ENCODE results near the gene LILRB4.
"Not testable (repeated sequence)": the region's sequence is repeated elsewhere in the genome, so short reads cannot be mapped to it uniquely, and the experiment has no call there.

LILRB4 gene

DNA sequence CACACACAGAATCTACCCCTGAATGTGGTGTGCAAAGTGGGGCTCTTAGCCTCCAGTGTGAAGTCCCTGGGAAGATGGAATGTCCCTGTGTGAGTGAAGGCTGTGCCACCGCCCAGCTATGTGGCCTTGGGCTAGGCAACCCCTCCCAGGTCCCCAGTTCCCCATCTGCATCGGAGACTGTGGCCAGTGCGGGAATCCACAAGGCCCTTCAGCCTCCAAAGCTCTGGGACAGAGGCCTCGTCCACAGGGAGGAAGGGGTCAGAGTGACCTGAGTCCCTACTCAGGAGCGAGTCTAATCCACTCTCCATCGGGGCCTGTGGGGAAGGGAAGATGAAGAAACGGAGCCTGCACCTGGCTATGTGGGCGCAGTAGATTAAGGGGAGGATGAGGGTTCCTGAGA lies 42.1 kb downstream of the LILRB4 start:
- TF ChIP-seq, protein P1, sequence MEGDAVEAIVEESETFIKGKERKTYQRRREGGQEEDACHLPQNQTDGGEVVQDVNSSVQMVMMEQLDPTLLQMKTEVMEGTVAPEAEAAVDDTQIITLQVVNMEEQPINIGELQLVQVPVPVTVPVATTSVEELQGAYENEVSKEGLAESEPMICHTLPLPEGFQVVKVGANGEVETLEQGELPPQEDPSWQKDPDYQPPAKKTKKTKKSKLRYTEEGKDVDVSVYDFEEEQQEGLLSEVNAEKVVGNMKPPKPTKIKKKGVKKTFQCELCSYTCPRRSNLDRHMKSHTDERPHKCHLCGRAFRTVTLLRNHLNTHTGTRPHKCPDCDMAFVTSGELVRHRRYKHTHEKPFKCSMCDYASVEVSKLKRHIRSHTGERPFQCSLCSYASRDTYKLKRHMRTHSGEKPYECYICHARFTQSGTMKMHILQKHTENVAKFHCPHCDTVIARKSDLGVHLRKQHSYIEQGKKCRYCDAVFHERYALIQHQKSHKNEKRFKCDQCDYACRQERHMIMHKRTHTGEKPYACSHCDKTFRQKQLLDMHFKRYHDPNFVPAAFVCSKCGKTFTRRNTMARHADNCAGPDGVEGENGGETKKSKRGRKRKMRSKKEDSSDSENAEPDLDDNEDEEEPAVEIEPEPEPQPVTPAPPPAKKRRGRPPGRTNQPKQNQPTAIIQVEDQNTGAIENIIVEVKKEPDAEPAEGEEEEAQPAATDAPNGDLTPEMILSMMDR (IDR thresholded peaks at IDR 0.05; ENCODE audit: low read length, missing control alignments): no peak
- DNase-seq (ENCODE audit: low read depth): no peak
- no peak overlapping the region for H3K4me3 ChIP-seq (replicated peaks; ENCODE audit: low read depth, low read length)

DNA sequence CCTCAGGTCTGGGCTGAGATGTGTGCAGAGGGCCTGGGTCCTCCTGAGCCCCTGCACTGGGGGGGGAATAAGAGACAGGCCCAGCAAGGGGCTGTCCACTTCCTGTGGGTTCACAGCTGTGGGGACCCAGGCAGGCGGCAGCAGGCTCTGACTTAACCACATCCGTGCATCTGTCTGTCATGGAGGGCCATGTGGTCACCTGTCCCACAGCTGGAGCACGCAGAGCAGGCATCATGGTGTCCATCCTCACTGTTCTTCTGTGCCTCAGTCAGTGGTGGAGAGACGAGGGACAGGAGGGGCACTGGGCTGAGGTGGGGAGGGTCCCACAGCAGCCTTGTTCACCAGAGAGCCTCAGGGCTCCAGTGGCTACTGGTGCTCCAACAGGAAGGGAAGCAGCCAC lies 45.2 kb downstream of the LILRB4 start:
- no peak for DNase-seq (ENCODE audit: low read depth)
- TF ChIP-seq, protein P1 (IDR thresholded peaks at IDR 0.05; ENCODE audit: low read length, missing control alignments): no peak

DNA sequence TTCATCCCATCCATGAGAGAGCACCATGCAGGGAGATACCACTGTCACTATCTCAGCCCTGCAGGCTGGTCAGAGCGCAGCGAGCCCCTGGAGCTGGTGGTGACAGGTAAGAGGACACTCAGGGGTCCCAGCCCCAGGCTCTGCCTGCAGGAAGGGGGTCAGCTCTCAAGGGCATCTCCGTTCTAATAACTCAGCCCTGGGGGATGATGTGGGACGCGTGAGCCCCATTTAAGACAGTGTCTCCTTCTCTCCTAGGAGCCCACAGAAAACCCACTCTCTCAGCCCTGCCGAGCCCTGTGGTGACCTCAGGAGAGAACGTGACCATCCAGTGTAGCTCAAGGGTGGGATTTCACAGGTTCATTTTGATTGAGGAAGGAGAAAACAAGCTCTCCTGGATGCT lies 46.0 kb downstream of the LILRB4 start:
- TF ChIP-seq, protein P1 (IDR thresholded peaks at IDR 0.05; ENCODE audit: low read length, missing control alignments): no peak
- no peak for DNase-seq (ENCODE audit: low read depth)
- H3K4me3 ChIP-seq (replicated peaks; ENCODE audit: low read depth, low read length): no peak overlapping the region

More for the DNA sequence above, 45.2 kb downstream of the LILRB4 start:
- H3K4me3 ChIP-seq (replicated peaks; ENCODE audit: low read depth, low read length): no peak overlapping the region

DNA sequence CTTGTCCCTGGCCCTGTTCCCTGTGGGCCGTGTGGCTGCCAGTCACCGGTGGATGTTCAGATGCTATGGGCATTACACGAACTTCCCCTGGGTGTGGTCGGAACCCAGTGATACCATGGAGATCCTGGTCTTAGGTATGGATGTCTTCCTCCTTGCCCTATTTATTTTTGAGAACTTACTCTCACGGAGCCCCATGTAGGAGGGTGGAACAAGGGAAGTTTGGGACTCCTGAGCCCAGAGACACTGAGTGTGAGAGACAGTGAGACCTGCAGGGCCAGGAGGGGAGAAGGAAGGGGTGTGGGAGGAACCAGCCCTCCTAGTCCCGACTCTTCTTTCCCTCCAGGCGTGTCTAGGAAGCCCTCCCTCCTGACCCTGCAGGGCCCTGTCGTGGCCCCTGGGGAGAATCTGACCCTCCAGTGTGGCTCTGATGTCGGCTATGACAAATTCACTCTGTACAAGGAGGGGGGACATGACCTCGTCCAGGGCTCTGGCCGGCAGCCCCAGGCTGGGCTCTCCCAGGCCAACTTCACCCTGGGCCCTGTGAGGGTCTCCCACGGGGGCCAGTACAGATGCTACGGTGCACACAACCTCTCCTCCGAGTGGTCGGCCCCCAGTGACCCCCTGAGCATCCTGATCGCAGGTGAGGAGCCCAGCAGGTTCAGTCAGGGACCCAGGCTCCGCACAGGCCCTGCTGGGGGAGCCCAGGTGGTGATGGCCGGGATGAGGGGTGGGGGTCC lies 46.6 kb downstream of the LILRB4 start:
- TF ChIP-seq, protein P1 (IDR thresholded peaks at IDR 0.05; ENCODE audit: low read length, missing control alignments): no peak

DNA sequence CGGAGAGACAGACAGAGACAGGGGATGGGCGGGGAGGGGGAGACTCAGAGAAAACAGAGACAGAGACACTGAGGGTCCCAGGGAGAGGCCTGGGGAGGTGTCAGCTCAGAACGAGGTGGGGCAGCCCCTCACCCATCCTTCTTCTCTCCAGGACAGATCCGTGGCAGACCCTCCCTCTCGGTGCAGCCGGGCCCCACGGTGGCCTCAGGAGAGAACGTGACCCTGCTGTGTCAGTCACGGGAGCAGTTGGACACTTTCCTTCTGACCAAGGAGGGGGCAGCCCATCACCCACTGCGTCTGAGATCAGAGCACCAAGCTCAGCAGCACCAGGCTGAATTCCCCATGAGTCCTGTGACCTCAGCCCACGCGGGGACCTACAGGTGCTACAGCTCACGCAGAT lies 47.2 kb downstream of the LILRB4 start:
- H3K4me3 ChIP-seq (replicated peaks; ENCODE audit: low read depth, low read length); DNase-seq (ENCODE audit: low read depth): not testable (repeated sequence)

More for the DNA sequence above, 46.6 kb downstream of the LILRB4 start:
- no peak overlapping the region for H3K4me3 ChIP-seq (replicated peaks; ENCODE audit: low read depth, low read length)
- DNase-seq (ENCODE audit: low read depth): no peak

Measured in fibroblast of pulmonary artery (primary cell).